ENCODE results near the gene NFIX. TPM values are rescaled to one million over a fixed set of nuclear protein-coding genes. Genes with fewer than 3 reads are reported as not detected.

Gene NFIX
- total RNA-seq, 1 donor from 2014 or later: 6.7 TPM

DNA sequence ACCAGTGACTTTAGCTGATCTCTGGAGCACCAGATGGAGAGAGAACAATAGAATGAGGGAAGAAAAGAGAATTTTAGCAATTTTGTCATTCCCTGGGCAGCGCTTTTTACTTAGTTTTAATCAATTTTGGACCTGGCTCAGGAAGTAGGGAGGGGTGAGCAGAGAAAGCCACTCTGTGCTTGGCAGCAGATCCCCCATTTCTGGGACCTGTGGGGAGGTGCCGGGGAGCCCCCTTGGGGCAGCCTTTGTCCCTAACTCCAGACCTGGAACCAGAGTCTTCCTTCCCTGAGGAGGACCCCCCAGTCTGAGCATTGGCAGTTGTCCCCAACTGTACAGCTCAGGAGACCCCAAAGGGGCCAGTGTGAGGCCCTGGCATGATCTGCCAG, 96.9 kb downstream of the NFIX start:
- TF ChIP-seq, protein P1, sequence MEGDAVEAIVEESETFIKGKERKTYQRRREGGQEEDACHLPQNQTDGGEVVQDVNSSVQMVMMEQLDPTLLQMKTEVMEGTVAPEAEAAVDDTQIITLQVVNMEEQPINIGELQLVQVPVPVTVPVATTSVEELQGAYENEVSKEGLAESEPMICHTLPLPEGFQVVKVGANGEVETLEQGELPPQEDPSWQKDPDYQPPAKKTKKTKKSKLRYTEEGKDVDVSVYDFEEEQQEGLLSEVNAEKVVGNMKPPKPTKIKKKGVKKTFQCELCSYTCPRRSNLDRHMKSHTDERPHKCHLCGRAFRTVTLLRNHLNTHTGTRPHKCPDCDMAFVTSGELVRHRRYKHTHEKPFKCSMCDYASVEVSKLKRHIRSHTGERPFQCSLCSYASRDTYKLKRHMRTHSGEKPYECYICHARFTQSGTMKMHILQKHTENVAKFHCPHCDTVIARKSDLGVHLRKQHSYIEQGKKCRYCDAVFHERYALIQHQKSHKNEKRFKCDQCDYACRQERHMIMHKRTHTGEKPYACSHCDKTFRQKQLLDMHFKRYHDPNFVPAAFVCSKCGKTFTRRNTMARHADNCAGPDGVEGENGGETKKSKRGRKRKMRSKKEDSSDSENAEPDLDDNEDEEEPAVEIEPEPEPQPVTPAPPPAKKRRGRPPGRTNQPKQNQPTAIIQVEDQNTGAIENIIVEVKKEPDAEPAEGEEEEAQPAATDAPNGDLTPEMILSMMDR (IDR thresholded peaks at IDR 0.05; ENCODE audit: insufficient read depth, low read length, poor library complexity, severe bottlenecking): no peak
- no peak for DNase-seq (ENCODE audit: low read depth)
- Histone ChIP-seq H3K4me3 (ENCODE audit: low read depth, low read length) (no peak overlapping the region), H3K36me3 (ENCODE audit: control insufficient read depth, insufficient read depth, low read length) (peaks cover 1% of the 10 kb centered on the region), H3K27me3 (ENCODE audit: control insufficient read depth, insufficient read depth, low read length) (peaks cover 21% of the 10 kb centered on the region)

DNA sequence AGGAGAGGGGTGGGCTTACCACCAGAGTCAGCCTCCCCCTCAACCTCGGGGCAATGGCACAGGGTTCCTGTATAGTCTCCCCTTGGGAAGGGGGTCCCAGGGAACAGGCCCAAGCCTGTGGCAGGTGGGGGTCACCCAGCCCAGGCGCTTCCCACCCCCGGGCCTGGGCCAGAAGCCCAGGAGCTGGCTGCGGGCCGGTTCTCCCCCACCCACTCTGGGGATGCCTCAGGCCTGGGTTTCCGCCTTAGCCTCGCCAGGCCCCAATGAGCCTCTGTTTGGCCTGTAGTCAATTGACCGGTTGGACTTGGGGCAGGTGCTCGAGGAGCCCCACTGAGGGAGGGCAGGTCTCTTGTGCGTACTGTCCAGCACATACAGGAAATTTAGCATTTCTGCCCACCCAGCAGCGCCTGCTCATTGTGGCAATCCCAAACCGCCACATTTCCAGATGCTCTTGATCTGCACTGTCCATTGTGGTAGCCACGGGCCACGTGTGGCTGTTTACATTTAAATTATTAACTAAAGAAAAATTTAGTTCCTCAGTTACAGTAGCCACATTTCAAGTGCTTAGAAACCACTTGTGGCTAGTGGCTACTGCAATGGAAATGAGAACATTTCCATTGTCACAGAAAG, 97.4 kb downstream of the NFIX start:
- Histone ChIP-seq H3K4me3 (ENCODE audit: low read depth, low read length) (no peak overlapping the region), H3K36me3 (ENCODE audit: control insufficient read depth, insufficient read depth, low read length) (peaks cover 1% of the 10 kb centered on the region), H3K27me3 (ENCODE audit: control insufficient read depth, insufficient read depth, low read length) (peaks cover 27% of the 10 kb centered on the region)
- TF ChIP-seq, protein P1 (IDR thresholded peaks at IDR 0.05; ENCODE audit: insufficient read depth, low read length, poor library complexity, severe bottlenecking): no peak
- no peak for DNase-seq (ENCODE audit: low read depth)

DNA sequence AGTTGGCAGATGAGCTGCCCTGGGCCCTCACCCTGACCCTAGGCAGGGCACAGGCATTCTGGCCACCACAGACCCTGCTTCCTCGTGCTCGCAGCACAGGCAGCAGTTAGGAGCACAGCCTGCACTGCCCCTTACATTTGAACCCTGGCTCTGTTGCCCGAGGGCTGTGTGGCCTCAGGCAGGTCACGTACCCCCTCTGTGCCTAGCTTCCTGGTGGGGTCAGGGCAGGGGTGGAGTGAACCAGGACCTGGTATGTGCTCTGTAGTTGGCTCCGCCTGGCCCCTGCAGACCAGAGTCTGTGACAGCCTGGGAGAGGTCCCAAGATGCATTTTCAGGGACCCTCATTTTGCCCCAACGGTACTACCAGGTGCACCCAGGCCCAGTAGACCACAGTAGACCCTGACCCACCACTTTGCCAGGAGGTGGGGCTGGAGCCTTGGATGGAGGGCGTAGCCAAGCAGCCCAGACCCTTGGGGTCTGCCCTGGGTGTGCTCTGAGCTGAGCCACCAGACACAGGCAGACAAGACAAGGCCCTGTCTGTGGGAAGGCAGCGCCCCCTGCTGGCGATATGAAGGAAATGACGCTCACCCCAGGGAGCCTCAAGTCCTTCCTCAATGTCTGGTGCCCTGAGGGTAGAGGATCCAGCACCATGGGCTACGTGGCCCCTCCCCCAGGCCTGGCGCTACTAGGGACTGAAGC, 98.3 kb downstream of the NFIX start:
- no peak overlapping the region for H3K4me3 ChIP-seq (ENCODE audit: low read depth, low read length)
- TF ChIP-seq, protein P1 (IDR thresholded peaks at IDR 0.05; ENCODE audit: insufficient read depth, low read length, poor library complexity, severe bottlenecking): peak; percentile 88
- peaks cover 1% of the 10 kb centered on the region for H3K36me3 ChIP-seq (ENCODE audit: control insufficient read depth, insufficient read depth, low read length)
- no peak for DNase-seq (ENCODE audit: low read depth)
- peaks cover 34% of the 10 kb centered on the region for H3K27me3 ChIP-seq (ENCODE audit: control insufficient read depth, insufficient read depth, low read length)

DNA sequence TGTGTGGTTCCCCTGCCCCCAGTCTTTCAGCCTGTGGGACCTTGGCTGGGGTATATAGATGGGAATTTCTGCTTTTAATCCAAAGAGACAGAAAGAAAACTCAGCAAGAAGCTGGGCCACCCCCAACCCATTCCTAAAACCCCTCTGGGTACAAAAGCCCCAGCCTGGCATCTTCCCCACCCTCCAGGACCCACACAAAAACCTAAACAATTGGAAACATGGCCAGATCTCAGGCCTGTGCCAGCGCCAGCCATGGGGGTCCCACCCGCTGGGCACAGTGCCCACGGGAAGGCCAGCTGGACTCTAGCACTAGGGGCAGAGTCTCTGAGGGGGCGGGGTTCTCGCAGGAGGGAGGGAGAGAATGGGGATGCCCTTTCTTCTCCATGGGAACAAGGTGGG, 98.8 kb downstream of the NFIX start:
- H3K4me3 ChIP-seq (ENCODE audit: low read depth, low read length): no peak overlapping the region
- H3K36me3 ChIP-seq (ENCODE audit: control insufficient read depth, insufficient read depth, low read length): peaks cover 1% of the 10 kb centered on the region
- no peak for DNase-seq (ENCODE audit: low read depth)
- H3K27me3 ChIP-seq (ENCODE audit: control insufficient read depth, insufficient read depth, low read length): peaks cover 39% of the 10 kb centered on the region
- TF ChIP-seq, protein P1 (IDR thresholded peaks at IDR 0.05; ENCODE audit: insufficient read depth, low read length, poor library complexity, severe bottlenecking): no peak

DNA sequence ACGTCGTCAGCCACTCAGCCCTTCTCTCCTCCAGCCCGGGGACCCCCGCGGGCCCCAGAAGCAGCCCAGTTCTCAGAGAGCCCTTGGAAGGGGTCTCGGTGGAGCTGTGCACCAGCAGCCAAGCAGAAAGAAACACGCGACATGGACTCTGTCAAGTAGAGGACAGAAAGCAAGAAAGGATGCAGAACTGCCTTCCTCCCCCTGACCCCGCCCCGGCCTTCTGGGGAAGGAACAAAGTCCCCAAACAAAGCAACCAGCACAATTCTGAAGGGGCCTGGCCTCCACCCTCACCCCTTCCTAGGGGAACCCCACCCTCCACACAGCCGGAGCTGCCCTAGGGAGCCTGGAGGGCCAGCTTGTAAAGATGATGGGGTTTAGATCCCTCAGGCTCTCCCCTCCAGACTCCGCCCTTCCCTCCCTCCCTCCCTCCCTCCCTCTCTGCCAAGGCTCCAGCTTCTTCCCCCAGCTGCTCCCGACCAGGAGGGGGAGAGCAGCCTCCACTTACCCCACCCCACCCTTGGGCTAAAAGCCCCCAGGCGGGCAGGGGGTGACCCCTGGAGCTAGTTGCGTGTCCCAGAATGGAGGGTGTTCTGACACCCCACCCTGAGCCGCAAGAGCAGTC, 99.6 kb downstream of the NFIX start:
- TF ChIP-seq, protein P1 (IDR thresholded peaks at IDR 0.05; ENCODE audit: insufficient read depth, low read length, poor library complexity, severe bottlenecking): no peak
- no peak for DNase-seq (ENCODE audit: low read depth)
- Histone ChIP-seq H3K27me3 (ENCODE audit: control insufficient read depth, insufficient read depth, low read length) (peaks cover 45% of the 10 kb centered on the region), H3K4me3 (ENCODE audit: low read depth, low read length) (no peak overlapping the region), H3K36me3 (ENCODE audit: control insufficient read depth, insufficient read depth, low read length) (peaks cover 1% of the 10 kb centered on the region)
